Vagina (tissue), 2 donors: ENCODE data around the gene HOXB6. TPM values are rescaled to one million over a fixed set of nuclear protein-coding genes. Genes with fewer than 3 reads are reported as not detected.
A peak's percentile ranks its signal among the peaks of the same experiment; 100 is the strongest.

Experiments used
- DNase-seq, 2 donors: peaks; one replicate each; pipeline ENCODE4 v3.0.0-alpha.2; 2017; ENCODE audit errors: extremely low spot score in 2 of 2
- H3K27ac ChIP-seq: fragments of 200-600 bp; sonication (generic); one replicate; pipeline ENCODE4 v1.5.1; 2019
- H3K27me3 ChIP-seq: fragments of 200-600 bp; sonication (generic); one replicate; pipeline ENCODE4 v1.5.1; 2019
- H3K36me3 ChIP-seq, 2 donors: fragments of 200-600 bp; sonication (generic); one replicate each; pipeline ENCODE4 v1.5.1; 2017 to 2019
- H3K4me1 ChIP-seq: fragments of 200-600 bp; sonication (generic); one replicate; pipeline ENCODE4 v1.5.1; 2019
- H3K4me3 ChIP-seq, 2 donors: fragments of 200-600 bp; sonication (generic); 1 replicate in 1 of 2; 2 replicates in 1 of 2; pipeline ENCODE4 v1.5.1; 2016 to 2019
- H3K9me3 ChIP-seq: fragments of 200-600 bp; sonication (generic); one replicate; pipeline ENCODE4 v1.5.1; 2019
- CTCF ChIP-seq, 3 experiments: fragments of 450-650 bp in 2 of 3; fragments of 200-600 bp in 1 of 3; sonication (generic) in 1 of 3; IDR thresholded peaks; one replicate each; pipeline ENCODE4 v1.5.1; 2017 to 2019; ENCODE audit warnings: antibody characterized with exemption in 3 of 3, mild to moderate bottlenecking in 2 of 3, moderate library complexity in 2 of 3
- POLR2A ChIP-seq, 2 donors: fragments of 450-650 bp; IDR thresholded peaks; one replicate each; pipeline ENCODE4 v1.6.1; 2017; ENCODE audit warnings: antibody characterized with exemption in 2 of 2, mild to moderate bottlenecking in 2 of 2, moderate library complexity in 2 of 2
- POLR2AphosphoS5 ChIP-seq, 2 donors: sonication (generic); formaldehyde crosslinking; IDR thresholded peaks; one replicate each; pipeline ENCODE4 v1.9.0; 2017; ENCODE audit warnings: antibody characterized with exemption in 2 of 2, mild to moderate bottlenecking in 2 of 2, low read depth in 1 of 2; ENCODE audit not compliant: insufficient read depth in 1 of 2
- intact Hi-C: fragments of 100-400 bp; cut with DNase I; formaldehyde crosslinking; loops from one replicate; pipeline ENCODE4 v1.15.1; 2023
- total RNA-seq: library from RNA; depleted of rRNA; stranded (reverse); fragments of >200 nt; gene quantifications from one replicate; pipeline ENCODE4 v1.2.3, GENCODE V29; 2016

HOXB6 gene
- total RNA-seq, 1 donor from 2014 or later = 1.2 TPM

- no peak for TF ChIP-seq POLR2A (IDR thresholded peaks at IDR 0.05)
- TF ChIP-seq CTCF (IDR thresholded peaks at IDR 0.05) = no peak
- TF ChIP-seq POLR2AphosphoS5 (IDR thresholded peaks at IDR 0.05; ENCODE audit: insufficient read depth in 1 of 2, low read depth in 1 of 2) = peak in 1 of 2 donors; percentile 58
- intact Hi-C loops = no loop called here
- Histone ChIP-seq H3K9me3 (no peaks in the 10 kb centered on the region), H3K36me3 (no peaks in the 10 kb centered on the region), H3K4me1 (peaks cover 27% of the 10 kb centered on the region), H3K27ac (peak overlapping the region; percentile 68), H3K4me3 (peak overlapping the region in 1 of 2 donors; percentile 12), H3K27me3 (no peaks in the 10 kb centered on the region)
- no peak for DNase-seq
Observed at GRCh38 chr17:48556576-48557401, 48.0 kb downstream of the HOXB6 start.

GRCh38 chr17:48556229-48556575, 48.6 kb downstream of the HOXB6 start:
- TF ChIP-seq POLR2AphosphoS5 (IDR thresholded peaks at IDR 0.05; ENCODE audit: insufficient read depth in 1 of 2, low read depth in 1 of 2) (no peak), POLR2A (IDR thresholded peaks at IDR 0.05) (no peak), CTCF (IDR thresholded peaks at IDR 0.05) (no peak)
- intact Hi-C loops = no loop called here
- peaks cover 27% of the 10 kb centered on the region for H3K4me1 ChIP-seq

GRCh38 chr17:48555258-48556228, 49.2 kb downstream of the HOXB6 start:
- Histone ChIP-seq H3K4me3 (peak overlapping the region; percentile 41 to 45), H3K4me1 (peaks cover 27% of the 10 kb centered on the region), H3K9me3 (no peaks in the 10 kb centered on the region), H3K27me3 (no peaks in the 10 kb centered on the region), H3K27ac (peak overlapping the region; percentile 68), H3K36me3 (no peaks in the 10 kb centered on the region)
- DNase-seq = no peak
- intact Hi-C loops = no loop called here
- TF ChIP-seq POLR2A (IDR thresholded peaks at IDR 0.05) (no peak), POLR2AphosphoS5 (IDR thresholded peaks at IDR 0.05; ENCODE audit: insufficient read depth in 1 of 2, low read depth in 1 of 2) (no peak), CTCF (IDR thresholded peaks at IDR 0.05) (no peak)

More at GRCh38 chr17:48556229-48556575, 48.6 kb downstream of the HOXB6 start:
- no peaks in the 10 kb centered on the region for H3K27me3 ChIP-seq
- H3K36me3 ChIP-seq = no peaks in the 10 kb centered on the region
- no peaks in the 10 kb centered on the region for H3K9me3 ChIP-seq
- H3K27ac ChIP-seq = peak overlapping the region; percentile 68
- H3K4me3 ChIP-seq = no peak overlapping the region
- DNase-seq = no peak

- Histone ChIP-seq H3K4me3 (peak overlapping the region; percentile 41 to 45), H3K9me3 (no peaks in the 10 kb centered on the region), H3K27me3 (no peaks in the 10 kb centered on the region), H3K36me3 (no peaks in the 10 kb centered on the region), H3K4me1 (peaks cover 22% of the 10 kb centered on the region), H3K27ac (peak overlapping the region; percentile 60)
- DNase-seq = no peak
- no peak for TF ChIP-seq CTCF (IDR thresholded peaks at IDR 0.05)
- TF ChIP-seq POLR2A (IDR thresholded peaks at IDR 0.05) = no peak
- no peak for TF ChIP-seq POLR2AphosphoS5 (IDR thresholded peaks at IDR 0.05; ENCODE audit: insufficient read depth in 1 of 2, low read depth in 1 of 2)
- intact Hi-C loops = no loop called here
Observed at GRCh38 chr17:48554412-48555257, 50.2 kb downstream of the HOXB6 start.
